ENCODE data around the gene PIANP.
A peak's percentile ranks its signal among the peaks of the same experiment; 100 is the strongest.
"Not testable (repeated sequence)": the region's sequence is repeated elsewhere in the genome, so short reads cannot be mapped to it uniquely, and the experiment has no call there.

Gene PIANP

GRCh38 chr12:6700646-6701051 is at the start of gene PIANP:
TSS of gene PIANP (minus strand) at chr12:6700815. CDS start at chr12:6698061, 2,754 bp downstream.
- DNase-seq (ENCODE audit: low read depth), result peak; percentile 32

GRCh38 chr12:6748761-6749160 is 48.1 kb upstream of the PIANP start:
- DNase-seq (ENCODE audit: low read depth), result no peak

DNA sequence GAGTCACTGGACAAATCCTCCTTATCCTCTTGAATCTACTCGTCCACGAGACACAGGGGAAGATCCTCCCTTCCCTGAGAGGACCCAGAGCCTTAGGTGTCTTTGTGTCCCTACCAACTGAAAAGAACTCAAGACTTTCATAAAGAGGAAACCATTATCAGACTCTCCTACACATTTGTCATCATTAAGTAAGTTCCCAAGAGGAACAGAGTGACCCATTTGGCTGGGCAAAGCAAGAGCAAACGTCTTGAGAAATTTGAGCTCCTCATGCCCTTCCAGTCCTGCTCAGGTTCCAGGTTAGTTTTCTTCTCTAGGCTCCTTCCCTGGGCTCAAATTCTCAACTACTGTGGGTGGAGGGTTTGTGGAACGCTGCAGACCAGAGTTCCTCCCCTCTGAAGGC is 46.6 kb upstream of the PIANP start:
- no peak for DNase-seq (ENCODE audit: low read depth)

DNA sequence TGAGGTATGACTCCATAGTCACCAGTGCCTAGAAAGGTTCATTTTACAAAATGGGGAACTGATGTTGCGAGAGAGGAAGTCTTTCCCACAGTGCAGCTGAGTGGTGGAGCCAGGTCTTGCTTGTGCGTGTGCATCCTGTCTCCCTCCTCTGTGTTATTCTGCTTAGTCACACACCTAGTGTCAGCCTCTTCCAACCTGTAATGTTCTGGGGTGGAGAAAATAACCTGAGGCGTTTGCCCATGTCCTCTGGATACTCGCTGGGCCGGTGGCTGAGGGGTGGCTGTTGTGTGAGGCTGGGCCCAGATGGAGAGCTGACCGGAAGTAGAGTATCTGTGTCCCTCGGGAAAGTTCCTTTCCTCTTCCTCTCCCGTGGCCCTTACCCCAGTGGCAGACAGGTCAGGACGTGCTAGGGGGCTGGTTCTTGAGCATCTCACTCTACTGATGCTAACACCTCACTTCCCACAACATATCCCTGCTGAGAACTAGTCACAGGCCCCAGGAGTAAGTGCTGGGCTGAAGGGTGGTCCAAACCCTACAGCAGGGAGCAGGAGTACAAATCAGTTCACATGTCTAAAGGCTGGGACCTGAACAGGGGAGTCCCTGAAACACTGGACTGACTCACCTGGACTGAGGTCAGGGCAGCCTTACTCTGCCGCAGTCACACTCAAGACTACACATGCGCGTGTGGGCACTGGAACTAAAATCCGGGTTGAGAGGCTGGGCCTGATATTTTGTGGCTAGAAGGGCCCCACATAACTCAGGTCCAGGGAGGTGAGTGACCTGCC is 45.3 kb upstream of the PIANP start:
- no peak for DNase-seq (ENCODE audit: low read depth)

DNA sequence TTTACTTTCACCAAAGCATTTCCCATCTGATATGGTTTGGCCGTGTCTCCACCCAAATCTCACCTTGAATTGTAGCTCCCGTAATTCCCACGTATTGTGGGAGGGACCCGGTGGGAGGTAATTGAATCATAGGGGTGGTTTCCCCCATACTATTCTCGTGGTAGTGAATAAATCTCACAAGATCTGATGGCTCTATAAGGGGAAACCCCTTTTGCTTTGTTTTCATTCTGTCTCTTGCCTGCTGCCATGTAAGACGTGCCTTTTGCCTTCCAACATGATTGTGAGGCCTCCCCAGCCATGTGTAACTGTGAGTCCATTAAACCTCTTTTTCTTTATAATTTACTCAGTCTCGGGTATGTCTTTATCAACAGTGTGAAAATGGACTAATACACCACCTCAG is 42.7 kb upstream of the PIANP start:
- not testable (repeated sequence) for DNase-seq (ENCODE audit: low read depth)

GRCh38 chr12:6742834-6743233 is 42.2 kb upstream of the PIANP start:
- DNase-seq (ENCODE audit: low read depth), result no peak

- not testable (repeated sequence) for DNase-seq (ENCODE audit: low read depth)
Measured at GRCh38 chr12:6742080-6742479, 41.5 kb upstream of the PIANP start.

DNA sequence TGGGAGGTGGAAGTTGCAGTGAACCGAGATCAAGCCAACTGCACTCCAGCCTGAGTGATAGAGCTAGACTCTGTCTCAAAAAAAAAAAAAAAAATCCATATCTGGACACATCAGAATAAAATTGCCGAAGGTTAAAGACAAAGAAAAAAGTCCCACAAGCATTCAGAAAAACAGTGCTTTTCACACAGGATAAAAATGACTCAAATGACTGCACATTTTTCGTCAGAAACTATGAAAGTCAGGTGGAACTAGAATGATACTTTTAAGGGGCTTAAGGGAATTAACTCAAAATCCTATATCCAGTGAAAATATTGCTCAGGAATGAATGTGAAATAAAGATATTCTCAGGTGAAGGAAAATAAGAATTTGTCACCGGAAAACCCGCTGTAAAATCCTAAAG is 36.1 kb upstream of the PIANP start:
- no peak for DNase-seq (ENCODE audit: low read depth)

GRCh38 chr12:6735448-6736191 is 35.0 kb upstream of the PIANP start:
- peak; percentile 9 for DNase-seq (ENCODE audit: low read depth)

DNA sequence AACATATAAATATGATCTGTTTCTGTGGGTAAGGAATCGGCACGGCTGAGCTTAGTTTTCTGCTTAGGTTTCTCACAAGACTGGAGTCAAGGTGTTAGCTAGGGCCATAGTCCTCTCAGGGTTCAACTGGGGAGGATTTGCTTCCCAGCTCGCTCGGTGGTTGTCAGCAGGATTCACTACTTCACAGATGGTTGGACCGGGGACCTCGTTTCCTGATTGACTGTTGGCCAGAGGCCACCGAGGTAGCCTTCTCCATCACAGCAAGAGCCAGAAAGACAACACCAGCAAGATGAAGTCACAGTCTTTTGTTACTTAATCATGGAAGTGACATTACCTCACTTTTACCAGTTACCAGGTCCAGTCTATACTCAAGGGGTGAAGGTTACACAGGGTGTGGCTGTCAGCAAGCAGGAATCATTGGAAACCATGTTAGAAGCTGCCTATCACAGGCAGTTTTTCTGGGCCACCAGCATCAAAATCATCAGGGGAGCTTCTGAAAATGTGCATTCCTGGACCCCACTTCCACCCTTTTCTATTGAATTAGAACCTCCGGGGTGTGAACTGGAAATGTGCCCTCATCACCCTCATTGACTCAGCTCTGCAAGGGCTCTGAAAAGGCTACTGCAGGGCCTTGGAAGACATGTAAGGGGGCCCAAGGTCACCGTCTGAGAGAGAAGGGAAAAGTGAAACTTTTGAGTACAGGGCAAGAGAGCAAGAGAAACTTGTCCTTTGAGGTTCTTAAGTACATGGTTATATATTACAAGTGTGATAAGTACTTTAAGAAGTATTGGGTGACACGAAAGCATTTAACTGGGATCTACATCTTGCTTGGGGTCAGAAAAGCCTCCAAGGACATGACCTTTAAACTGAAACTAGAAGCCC is 34.1 kb upstream of the PIANP start:
- no peak for DNase-seq (ENCODE audit: low read depth)

DNA sequence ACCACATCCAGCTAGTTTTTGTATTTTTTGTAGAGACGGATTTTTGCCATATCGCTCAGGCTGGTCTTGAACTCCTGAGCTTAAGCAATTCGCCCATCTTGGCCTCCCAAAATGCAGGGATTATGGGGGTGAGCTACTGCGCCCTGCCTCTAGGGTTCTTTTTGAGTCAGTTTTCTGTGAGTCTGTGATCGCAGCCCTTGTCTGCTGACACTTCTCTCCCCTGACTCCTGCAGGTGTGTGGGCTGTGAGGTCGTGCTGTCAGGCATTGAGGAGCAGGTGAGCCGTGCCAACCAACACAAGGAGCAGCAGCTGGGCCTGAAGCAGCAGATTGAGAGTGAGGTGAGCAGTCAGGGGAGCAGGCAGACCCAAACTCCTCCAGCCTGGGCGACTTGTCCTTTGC is 29.6 kb upstream of the PIANP start:
- DNase-seq (ENCODE audit: low read depth), result no peak

GRCh38 chr12:6729186-6729585 is 28.6 kb upstream of the PIANP start:
- no peak for DNase-seq (ENCODE audit: low read depth)

DNA sequence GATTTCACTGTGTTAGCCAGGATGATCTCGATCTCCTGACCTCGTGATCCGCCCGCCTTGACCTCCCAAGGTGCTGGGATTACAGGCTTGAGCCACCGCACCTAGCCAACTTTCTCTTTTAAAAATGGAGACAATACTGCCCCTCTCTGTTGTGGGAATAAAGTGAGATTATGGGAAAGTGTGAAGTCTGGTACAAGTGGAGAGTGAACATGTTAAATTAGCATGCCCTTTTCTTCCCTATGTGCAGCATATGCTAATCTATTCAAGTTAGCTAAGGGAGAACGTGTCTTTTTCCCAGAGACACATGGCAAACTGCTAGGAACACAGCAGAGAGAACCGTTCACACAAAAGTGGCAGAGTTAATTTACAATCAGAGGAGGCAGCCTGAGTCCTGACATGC is 24.7 kb upstream of the PIANP start:
- DNase-seq (ENCODE audit: low read depth), result no peak

GRCh38 chr12:6724409-6724797 is 23.8 kb upstream of the PIANP start:
- no peak for DNase-seq (ENCODE audit: low read depth)

DNA sequence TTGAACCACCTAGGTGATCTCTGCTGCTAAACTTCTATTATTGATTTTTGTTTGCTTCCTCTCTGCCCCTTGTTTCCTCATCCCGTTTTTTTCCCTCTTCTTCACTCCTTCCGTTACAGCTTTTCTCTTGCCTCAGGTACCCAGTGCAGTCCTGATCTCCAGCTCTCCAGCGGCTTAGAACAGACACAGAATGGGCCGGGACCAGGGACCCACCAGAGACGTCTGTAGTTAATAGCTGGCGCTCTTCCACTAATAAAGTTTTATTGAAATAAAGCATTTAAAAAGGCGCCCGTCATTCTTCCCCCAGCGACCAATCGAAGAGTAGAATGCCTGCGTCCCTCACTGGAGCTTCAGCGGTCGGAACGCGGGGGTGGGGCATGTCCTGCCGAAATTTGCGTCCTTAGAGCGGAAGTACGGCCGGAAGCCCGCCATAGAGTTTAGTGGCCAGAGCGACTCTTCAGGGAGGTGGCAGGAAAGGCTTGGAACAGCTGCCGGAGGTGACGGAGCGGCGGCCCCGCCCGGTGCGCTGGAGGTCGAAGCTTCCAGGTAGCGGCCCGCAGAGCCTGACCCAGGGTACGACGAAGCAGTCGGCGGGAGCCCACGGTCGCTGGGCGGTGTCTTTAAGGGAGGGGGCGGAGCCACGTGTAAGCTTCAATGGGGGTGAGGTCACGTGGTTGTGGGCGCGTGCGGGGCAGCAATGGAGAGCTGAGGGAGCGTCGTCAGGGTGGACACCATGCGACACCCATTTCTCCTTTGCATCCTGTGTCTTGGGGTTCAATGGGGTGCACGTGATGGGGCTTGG is 23.2 kb upstream of the PIANP start, which contains the start of gene COPS7A:
Gene COPS7A, plus strand, starts transcription at position 440 of the 802 bp plus-strand sequence. CDS start 611 bp downstream, outside the sequence.
- peak; percentile 80 for DNase-seq (ENCODE audit: low read depth)

DNA sequence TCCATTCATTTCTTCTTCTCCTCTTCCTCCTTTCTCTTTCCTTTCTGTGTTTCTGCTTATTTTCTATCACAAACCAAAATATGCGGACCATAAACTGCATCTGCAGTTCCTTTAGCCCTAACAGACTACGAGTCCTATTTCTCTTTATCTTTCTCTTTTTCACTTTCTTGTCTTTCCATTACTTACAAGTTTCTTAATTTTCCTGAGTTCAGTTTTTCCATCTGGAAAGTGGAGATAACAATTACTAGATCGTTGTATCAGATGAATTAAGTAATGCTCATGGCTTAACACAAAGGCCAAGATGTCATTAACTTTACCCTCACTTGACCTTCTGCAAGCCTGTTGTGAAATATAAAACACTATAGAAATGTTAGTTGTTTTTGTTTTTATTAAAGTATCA is 22.2 kb upstream of the PIANP start:
- DNase-seq (ENCODE audit: low read depth), result no peak

DNA sequence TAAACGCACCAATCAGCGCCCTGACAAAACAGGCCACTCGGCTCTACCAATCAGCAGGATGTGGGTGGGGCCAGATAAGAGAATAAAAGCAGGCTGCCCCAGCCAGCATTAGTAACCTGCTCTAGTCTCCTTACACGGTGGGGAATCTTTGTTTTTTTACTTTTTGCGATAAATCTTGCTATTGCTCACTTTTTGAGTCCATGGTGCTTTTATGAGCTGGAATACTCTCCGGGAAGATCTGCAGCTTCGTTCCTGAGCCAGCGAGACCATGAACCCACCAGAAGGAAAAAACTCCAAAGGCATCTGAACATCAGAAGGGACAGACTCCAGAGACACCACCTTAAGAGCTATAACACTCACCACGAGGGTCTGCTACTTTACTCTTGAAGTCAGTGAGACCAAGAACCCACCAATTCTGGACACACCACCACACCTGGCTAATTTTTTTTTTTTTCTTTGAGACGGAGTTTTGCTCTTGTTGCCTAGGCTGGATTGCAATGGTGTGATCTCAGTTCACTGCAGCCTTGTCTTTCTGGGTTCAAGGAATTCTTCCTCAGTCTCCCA is 16.3 kb upstream of the PIANP start:
- DNase-seq (ENCODE audit: low read depth), result no peak

GRCh38 chr12:6716031-6716873 is 15.6 kb upstream of the PIANP start:
- DNase-seq (ENCODE audit: low read depth), result not testable (repeated sequence)

- DNase-seq (ENCODE audit: low read depth), result no peak
Measured at GRCh38 chr12:6708960-6709394, 8.4 kb upstream of the PIANP start.

DNA sequence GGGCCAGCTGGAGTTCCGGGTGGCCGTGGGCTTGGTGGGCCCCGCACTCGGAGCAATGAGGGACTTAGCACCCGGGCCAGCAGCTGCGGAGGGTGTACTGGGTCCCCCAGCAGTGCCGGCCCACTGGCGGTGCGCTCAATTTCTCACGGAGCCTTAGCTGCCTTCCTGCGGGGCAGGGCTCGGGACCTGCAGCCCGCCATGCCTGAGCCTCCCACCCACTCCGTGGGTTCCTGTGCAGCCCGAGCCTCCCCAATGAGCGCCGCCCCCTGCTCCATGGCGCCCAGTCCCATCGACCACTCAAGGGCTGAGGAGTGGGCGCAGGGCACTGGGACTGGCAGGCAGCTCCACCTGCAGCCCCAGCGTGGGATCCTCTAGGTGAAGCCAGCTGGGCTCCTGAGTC is 7.7 kb upstream of the PIANP start:
- DNase-seq (ENCODE audit: low read depth), result not testable (repeated sequence)
